ENCODE measurements around the gene HCN2.

HCN2 gene

DNA sequence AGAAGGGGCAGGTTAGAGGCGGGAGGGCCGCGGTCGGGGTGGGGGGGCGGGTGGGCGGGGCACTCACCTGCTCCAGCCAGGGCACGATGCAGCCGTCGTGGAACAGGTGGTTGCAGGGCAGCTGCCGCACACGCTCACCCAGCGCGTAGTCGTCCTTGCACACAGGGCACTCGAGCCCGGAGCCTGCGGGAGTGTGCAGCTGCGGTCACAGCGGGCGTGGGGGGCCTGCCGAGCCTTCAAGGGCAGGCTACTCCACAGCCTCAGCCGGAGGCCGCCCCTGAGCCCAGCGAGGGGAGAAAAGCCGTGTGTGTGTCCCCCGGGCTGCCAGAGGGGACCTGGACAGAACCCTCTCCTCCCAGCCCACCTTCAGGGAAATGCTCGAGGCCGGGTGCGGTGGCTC is 58.6 kb downstream of the HCN2 start:
- H3K4me3 ChIP-seq (ENCODE audit: low read length in 2 of 2), result no peak overlapping the region
- H3K27me3 ChIP-seq (ENCODE audit: control insufficient read depth in 2 of 2, insufficient read depth in 2 of 2, low read length in 2 of 2), result no peaks in the 10 kb centered on the region
- H3K4me1 ChIP-seq (ENCODE audit: control insufficient read depth in 2 of 2, insufficient read depth in 2 of 2, low read length in 2 of 2), result no peaks in the 10 kb centered on the region
- no peak overlapping the region for H3K27ac ChIP-seq (ENCODE audit: low read depth in 2 of 2, low read length in 2 of 2)
- no peak overlapping the region for H3K9ac ChIP-seq (ENCODE audit: low read depth in 1 of 2, low read length in 2 of 2)
- H3K9me3 ChIP-seq (ENCODE audit: control insufficient read depth in 2 of 2, low read length in 2 of 2), result no peaks in the 10 kb centered on the region
- peaks cover 30 to 31% of the 10 kb centered on the region in 2 donors for H3K36me3 ChIP-seq (ENCODE audit: control insufficient read depth in 2 of 2, insufficient read depth in 2 of 2, low read length in 2 of 2)

DNA sequence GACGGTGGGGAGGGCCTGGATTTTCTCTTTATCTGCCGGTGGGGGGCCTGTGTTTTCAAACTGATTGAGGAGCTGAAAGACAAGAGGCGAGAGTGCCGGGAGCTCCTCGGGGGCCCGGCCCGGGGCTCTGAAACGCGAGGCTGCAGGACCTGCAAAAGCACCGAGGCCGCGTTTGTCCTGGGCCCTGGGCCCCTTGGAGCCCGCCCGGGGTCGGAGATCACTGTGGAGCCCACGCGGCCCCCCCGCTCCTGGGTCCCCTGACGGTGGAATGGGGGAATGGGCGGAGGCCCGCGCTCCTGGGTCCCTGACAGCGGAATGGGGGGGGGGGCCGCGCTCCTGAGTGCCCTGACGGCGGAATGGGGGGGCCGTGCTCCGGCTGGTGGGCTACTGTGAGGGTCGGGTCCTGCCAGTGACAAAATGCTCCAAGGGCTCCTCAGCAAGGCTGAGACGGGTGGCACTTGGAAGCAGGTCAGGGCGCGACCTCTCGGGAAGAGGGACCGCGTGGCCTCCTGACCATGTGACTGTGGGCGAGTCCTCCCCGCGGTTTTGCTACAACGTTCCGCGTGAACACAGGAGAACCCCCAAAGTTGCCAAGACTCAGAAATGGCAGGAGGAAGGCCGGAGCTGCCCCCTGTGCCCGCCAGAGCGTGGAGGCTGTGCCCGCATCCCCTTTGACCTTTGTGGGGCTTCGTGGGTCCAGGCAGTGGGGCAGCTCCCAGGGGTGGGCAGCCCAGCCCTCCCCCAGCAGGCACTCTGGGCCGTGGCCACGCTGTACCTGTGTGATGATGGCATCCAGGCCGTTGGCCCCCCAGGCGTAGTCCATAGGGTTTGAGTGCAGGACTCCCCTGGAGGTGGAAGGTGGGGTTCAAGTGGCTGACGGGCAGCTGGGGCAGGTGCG is 59.5 kb downstream of the HCN2 start:
- Histone ChIP-seq H3K36me3 (ENCODE audit: control insufficient read depth in 2 of 2, insufficient read depth in 2 of 2, low read length in 2 of 2) (peaks cover 36% of the 10 kb centered on the region in 2 donors), H3K27me3 (ENCODE audit: control insufficient read depth in 2 of 2, insufficient read depth in 2 of 2, low read length in 2 of 2) (no peaks in the 10 kb centered on the region), H3K27ac (ENCODE audit: low read depth in 2 of 2, low read length in 2 of 2) (no peak overlapping the region), H3K9me3 (ENCODE audit: control insufficient read depth in 2 of 2, low read length in 2 of 2) (no peaks in the 10 kb centered on the region), H3K4me3 (ENCODE audit: low read length in 2 of 2) (no peak overlapping the region), H3K9ac (ENCODE audit: low read depth in 1 of 2, low read length in 2 of 2) (no peak overlapping the region), H3K4me1 (ENCODE audit: control insufficient read depth in 2 of 2, insufficient read depth in 2 of 2, low read length in 2 of 2) (no peaks in the 10 kb centered on the region)

DNA sequence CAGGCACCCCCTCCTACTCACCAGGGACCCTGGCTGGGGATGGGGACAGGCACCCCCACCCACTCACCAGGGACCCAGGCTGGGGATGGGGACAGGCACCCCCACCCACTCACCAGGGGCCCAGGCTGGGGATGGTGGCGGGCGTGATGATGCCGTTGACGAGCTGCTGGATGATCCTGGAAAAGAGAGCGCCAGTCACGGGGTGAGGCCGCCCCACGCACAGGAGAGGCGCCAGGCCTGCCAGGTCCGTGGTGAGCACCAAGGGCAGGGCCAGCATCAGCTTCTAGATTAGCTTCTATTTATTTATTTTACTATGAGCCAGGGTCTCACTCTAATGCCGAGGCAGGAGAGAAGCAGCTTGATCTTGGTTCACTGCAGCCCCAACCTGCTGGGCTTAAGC is 60.4 kb downstream of the HCN2 start:
- Histone ChIP-seq H3K27me3 (ENCODE audit: control insufficient read depth in 2 of 2, insufficient read depth in 2 of 2, low read length in 2 of 2) (no peaks in the 10 kb centered on the region), H3K4me3 (ENCODE audit: low read length in 2 of 2) (no peak overlapping the region), H3K27ac (ENCODE audit: low read depth in 2 of 2, low read length in 2 of 2) (no peak overlapping the region), H3K4me1 (ENCODE audit: control insufficient read depth in 2 of 2, insufficient read depth in 2 of 2, low read length in 2 of 2) (no peaks in the 10 kb centered on the region), H3K9me3 (ENCODE audit: control insufficient read depth in 2 of 2, low read length in 2 of 2) (no peaks in the 10 kb centered on the region), H3K9ac (ENCODE audit: low read depth in 1 of 2, low read length in 2 of 2) (no peak overlapping the region), H3K36me3 (ENCODE audit: control insufficient read depth in 2 of 2, insufficient read depth in 2 of 2, low read length in 2 of 2) (peaks cover 36% of the 10 kb centered on the region in 2 donors)

DNA sequence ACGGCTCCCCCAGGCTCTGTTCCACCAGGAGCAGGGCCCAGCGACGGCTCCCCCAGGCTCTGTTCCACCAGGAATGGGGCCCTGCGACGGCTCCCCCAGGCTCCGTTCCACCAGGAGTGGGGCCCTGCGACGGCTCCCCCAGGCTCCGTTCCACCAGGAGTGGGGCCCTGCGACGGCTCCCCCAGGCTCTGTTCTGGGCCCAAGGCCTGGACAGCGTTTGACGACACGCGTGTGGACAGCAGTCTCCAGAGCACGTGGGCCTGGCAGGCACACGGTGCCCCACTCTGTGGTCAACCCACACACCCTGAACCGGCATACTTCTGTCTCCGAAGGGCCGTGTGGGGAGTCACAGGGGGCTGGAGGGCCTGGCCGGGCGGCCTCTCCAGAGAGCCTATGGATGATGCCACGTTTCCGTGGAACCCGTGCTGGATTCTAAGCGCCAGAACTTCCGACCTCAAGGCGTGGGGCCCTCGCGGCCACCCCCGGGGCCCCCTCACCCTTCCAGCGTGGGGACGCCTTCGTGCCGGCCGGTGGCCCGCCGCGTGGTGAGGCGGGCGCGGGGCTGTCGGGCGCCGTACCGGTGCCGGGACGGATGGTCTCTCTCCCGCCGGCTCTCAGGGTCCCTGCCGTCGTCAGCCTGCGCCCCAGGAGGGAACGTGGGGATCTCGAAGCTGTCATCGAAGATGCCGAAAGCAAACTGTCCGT is 61.6 kb downstream of the HCN2 start:
- H3K4me1 ChIP-seq (ENCODE audit: control insufficient read depth in 2 of 2, insufficient read depth in 2 of 2, low read length in 2 of 2), result no peaks in the 10 kb centered on the region
- H3K36me3 ChIP-seq (ENCODE audit: control insufficient read depth in 2 of 2, insufficient read depth in 2 of 2, low read length in 2 of 2), result peaks cover 33 to 35% of the 10 kb centered on the region in 2 donors
- no peaks in the 10 kb centered on the region for H3K27me3 ChIP-seq (ENCODE audit: control insufficient read depth in 2 of 2, insufficient read depth in 2 of 2, low read length in 2 of 2)
- no peaks in the 10 kb centered on the region for H3K9me3 ChIP-seq (ENCODE audit: control insufficient read depth in 2 of 2, low read length in 2 of 2)
- no peak overlapping the region for H3K27ac ChIP-seq (ENCODE audit: low read depth in 2 of 2, low read length in 2 of 2)
- H3K4me3 ChIP-seq (ENCODE audit: low read length in 2 of 2), result no peak overlapping the region
- H3K9ac ChIP-seq (ENCODE audit: low read depth in 1 of 2, low read length in 2 of 2), result no peak overlapping the region

DNA sequence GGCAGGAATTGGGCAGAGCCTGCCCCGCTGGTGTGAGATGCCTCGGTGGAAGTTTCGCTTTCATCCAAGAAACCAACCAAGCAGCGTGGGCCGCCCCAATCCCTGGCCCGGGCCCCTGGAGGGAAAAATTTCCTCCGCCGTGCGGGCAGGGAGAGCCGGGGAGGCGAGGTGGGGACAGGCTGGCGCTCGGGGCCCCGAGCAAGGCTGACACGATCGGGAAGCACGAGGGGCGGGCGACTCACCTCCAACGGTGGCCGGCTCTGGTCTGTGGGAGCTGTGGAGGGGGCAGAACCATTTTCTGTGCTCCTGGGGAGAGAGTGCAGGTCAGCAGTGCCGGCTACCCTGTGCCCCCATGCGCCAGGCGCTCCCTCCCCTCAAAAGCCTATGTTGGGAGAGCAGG is 62.3 kb downstream of the HCN2 start:
- Histone ChIP-seq H3K4me1 (ENCODE audit: control insufficient read depth in 2 of 2, insufficient read depth in 2 of 2, low read length in 2 of 2) (peaks cover 0 to 2% of the 10 kb centered on the region in 2 donors), H3K27me3 (ENCODE audit: control insufficient read depth in 2 of 2, insufficient read depth in 2 of 2, low read length in 2 of 2) (no peaks in the 10 kb centered on the region), H3K36me3 (ENCODE audit: control insufficient read depth in 2 of 2, insufficient read depth in 2 of 2, low read length in 2 of 2) (peaks cover 30 to 33% of the 10 kb centered on the region in 2 donors), H3K27ac (ENCODE audit: low read depth in 2 of 2, low read length in 2 of 2) (no peak overlapping the region), H3K9me3 (ENCODE audit: control insufficient read depth in 2 of 2, low read length in 2 of 2) (no peaks in the 10 kb centered on the region), H3K9ac (ENCODE audit: low read depth in 1 of 2, low read length in 2 of 2) (no peak overlapping the region), H3K4me3 (ENCODE audit: low read length in 2 of 2) (no peak overlapping the region)

DNA sequence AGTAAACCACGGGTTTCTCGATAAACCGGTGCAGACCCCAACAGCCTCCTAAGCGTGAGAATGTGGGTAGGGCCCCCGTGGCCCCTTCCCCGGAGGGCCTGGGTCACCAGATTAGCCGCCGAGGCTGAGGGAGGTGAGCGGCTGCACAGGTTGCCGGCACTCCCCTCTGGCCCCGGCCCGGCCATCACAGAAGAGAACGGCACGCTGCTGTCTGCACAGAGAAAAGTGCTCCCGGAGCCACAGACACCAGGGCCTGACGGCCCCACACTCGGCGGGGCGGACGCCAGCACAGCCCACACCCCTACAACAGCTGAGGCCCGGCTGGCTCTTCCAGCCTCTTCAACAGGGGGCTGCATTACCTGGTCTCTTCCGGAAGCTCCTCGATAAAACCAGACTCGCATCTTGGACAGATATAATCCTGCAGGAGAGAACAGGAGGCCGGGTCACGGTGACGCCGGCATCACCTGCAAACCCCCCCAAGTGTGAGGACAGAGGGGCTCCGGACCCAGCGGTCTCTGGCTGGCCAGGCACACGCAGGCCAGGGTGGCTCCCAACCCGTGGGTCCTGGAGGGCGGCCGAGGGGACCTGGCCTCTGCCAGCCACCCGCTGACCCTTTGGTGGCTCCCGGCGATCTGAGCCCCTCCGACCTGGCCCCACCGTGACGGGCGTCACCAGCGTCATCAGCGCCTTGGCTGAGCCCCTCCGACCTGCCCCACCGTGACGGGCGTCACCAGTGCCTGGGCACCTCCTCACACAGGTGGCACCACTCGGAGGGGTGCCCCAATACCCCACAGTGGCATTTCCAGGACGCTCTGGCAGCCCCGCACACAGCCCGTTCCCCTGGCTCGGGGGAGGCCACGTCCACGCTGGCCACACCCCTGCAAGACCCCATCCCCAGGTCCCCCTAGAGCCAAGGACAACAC is 63.0 kb downstream of the HCN2 start:
- H3K9me3 ChIP-seq (ENCODE audit: control insufficient read depth in 2 of 2, low read length in 2 of 2), result no peaks in the 10 kb centered on the region
- H3K27ac ChIP-seq (ENCODE audit: low read depth in 2 of 2, low read length in 2 of 2), result no peak overlapping the region
- H3K27me3 ChIP-seq (ENCODE audit: control insufficient read depth in 2 of 2, insufficient read depth in 2 of 2, low read length in 2 of 2), result no peaks in the 10 kb centered on the region
- H3K4me1 ChIP-seq (ENCODE audit: control insufficient read depth in 2 of 2, insufficient read depth in 2 of 2, low read length in 2 of 2), result peaks cover 0 to 6% of the 10 kb centered on the region in 2 donors
- H3K9ac ChIP-seq (ENCODE audit: low read depth in 1 of 2, low read length in 2 of 2), result no peak overlapping the region
- peaks cover 27 to 30% of the 10 kb centered on the region in 2 donors for H3K36me3 ChIP-seq (ENCODE audit: control insufficient read depth in 2 of 2, insufficient read depth in 2 of 2, low read length in 2 of 2)
- H3K4me3 ChIP-seq (ENCODE audit: low read length in 2 of 2), result no peak overlapping the region

DNA sequence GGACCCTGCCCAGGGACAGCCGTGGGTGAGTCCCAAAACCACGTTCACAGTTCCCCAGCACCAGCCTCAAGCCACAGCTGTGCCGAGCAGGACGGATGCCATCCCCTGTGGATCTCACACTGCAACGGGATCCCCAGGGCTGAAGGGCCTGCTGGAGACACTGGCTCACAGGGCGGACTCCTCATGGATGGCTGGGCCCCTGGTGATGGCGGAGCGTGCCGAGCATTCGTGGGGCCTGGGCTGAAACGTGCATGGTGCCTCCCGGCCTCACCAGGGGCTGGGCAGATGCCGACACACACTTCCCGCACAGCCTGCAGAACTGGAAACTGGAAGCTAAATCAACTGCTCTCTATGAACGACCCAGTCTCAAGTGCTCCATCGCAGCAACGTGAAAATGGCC is 63.7 kb downstream of the HCN2 start:
- Histone ChIP-seq H3K27ac (ENCODE audit: low read depth in 2 of 2, low read length in 2 of 2) (no peak overlapping the region), H3K4me3 (ENCODE audit: low read length in 2 of 2) (no peak overlapping the region), H3K4me1 (ENCODE audit: control insufficient read depth in 2 of 2, insufficient read depth in 2 of 2, low read length in 2 of 2) (peaks cover 2 to 8% of the 10 kb centered on the region in 2 donors), H3K36me3 (ENCODE audit: control insufficient read depth in 2 of 2, insufficient read depth in 2 of 2, low read length in 2 of 2) (peaks cover 25 to 28% of the 10 kb centered on the region in 2 donors), H3K27me3 (ENCODE audit: control insufficient read depth in 2 of 2, insufficient read depth in 2 of 2, low read length in 2 of 2) (no peaks in the 10 kb centered on the region), H3K9ac (ENCODE audit: low read depth in 1 of 2, low read length in 2 of 2) (no peak overlapping the region), H3K9me3 (ENCODE audit: control insufficient read depth in 2 of 2, low read length in 2 of 2) (no peaks in the 10 kb centered on the region)

DNA sequence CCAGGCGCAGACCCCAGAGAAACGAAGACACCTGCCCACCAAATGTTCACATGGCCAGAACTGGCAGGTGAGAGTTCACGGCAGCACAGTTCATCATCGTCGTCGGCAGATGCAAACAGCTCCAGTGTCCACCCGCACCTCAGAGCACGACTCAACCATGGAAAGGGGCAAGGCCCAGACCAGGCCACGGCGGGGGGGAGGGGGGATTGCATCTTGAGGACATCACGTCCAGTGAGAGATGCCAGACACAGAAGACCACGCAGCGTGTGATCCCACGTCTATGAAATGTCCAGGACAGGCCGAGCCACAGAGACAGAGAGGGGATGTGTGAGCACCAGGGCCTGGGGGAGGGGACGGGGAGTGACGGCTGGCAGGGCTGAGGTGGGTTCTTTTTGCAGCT is 66.0 kb downstream of the HCN2 start:
- Histone ChIP-seq H3K9me3 (ENCODE audit: control insufficient read depth in 2 of 2, low read length in 2 of 2) (no peaks in the 10 kb centered on the region), H3K9ac (ENCODE audit: low read depth in 1 of 2, low read length in 2 of 2) (no peak overlapping the region), H3K27me3 (ENCODE audit: control insufficient read depth in 2 of 2, insufficient read depth in 2 of 2, low read length in 2 of 2) (no peaks in the 10 kb centered on the region), H3K4me3 (ENCODE audit: low read length in 2 of 2) (no peak overlapping the region), H3K27ac (ENCODE audit: low read depth in 2 of 2, low read length in 2 of 2) (no peak overlapping the region), H3K4me1 (ENCODE audit: control insufficient read depth in 2 of 2, insufficient read depth in 2 of 2, low read length in 2 of 2) (peaks cover 23 to 29% of the 10 kb centered on the region in 2 donors), H3K36me3 (ENCODE audit: control insufficient read depth in 2 of 2, insufficient read depth in 2 of 2, low read length in 2 of 2) (peaks cover 17 to 21% of the 10 kb centered on the region in 2 donors)

DNA sequence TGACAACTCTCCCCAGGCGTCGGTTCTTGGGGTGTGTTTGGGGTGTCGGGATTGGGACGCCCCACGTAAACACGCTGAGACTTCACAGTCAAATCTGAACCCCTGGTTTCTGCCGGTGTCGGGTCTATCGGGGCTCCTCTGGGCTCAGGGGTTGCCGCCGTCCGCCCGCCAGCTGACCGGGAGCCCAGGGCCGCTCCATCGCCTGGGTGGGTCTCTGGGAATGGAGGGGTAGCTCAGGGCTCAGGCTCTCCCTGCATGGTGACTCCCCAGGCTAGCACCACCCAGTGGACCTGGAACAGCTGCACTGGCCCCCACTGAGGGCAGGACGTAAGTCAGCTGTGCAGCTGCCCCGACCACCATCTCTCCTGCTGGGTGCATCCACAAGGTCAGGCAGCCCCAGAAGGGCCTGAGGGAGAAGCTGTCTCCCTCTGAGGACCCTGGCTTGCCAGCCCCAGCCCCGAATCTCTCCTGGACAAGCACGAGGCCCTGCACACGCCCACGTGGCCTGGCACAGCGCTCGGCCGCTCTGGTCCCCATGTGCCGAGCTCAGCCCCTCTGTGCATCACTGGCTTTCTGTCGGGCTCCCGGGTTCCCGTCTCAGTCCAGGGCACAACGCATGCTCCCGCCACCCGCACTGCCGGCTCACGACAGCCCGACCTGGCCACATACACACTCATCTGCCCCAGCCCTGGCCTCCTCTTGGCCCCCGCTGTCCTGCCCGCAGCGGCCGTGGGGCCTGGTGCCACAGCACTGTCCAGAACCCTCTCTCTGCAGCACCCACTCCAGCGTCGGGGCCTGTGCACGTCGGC is 67.3 kb downstream of the HCN2 start:
- H3K27ac ChIP-seq (ENCODE audit: low read depth in 2 of 2, low read length in 2 of 2), result no peak overlapping the region
- peaks cover 36 to 40% of the 10 kb centered on the region in 2 donors for H3K4me1 ChIP-seq (ENCODE audit: control insufficient read depth in 2 of 2, insufficient read depth in 2 of 2, low read length in 2 of 2)
- no peak overlapping the region for H3K9ac ChIP-seq (ENCODE audit: low read depth in 1 of 2, low read length in 2 of 2)
- no peaks in the 10 kb centered on the region for H3K9me3 ChIP-seq (ENCODE audit: control insufficient read depth in 2 of 2, low read length in 2 of 2)
- peaks cover 11 to 12% of the 10 kb centered on the region in 2 donors for H3K36me3 ChIP-seq (ENCODE audit: control insufficient read depth in 2 of 2, insufficient read depth in 2 of 2, low read length in 2 of 2)
- H3K4me3 ChIP-seq (ENCODE audit: low read length in 2 of 2), result no peak overlapping the region
- H3K27me3 ChIP-seq (ENCODE audit: control insufficient read depth in 2 of 2, insufficient read depth in 2 of 2, low read length in 2 of 2), result no peaks in the 10 kb centered on the region
